Measurements from ENCODE around the gene KRTAP6-3. TPM values are rescaled to one million over a fixed set of nuclear protein-coding genes. Genes with fewer than 3 reads are reported as not detected.

Gene KRTAP6-3
- total and polyA plus RNA-seq, 9 of the 15 experiments (the other 6 are each of a cell fraction or from before 2014, with no cell fraction given), result 0.23 TPM; not detected in 8

GRCh38 chr21:30642564-30642963 is 50.3 kb downstream of the KRTAP6-3 start, which contains the start of gene KRTAP20-3 (continued):
- TF ChIP-seq, protein P1, sequence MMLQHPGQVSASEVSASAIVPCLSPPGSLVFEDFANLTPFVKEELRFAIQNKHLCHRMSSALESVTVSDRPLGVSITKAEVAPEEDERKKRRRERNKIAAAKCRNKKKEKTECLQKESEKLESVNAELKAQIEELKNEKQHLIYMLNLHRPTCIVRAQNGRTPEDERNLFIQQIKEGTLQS (IDR thresholded peaks at IDR 0.05), result no peak
- TF ChIP-seq, protein P1 (CRISPR knock-in tag; conservative IDR thresholded peaks at IDR 0.05), result no peak
- TF ChIP-seq XRCC4 (IDR thresholded peaks at IDR 0.05; ENCODE audit: extremely low read depth, insufficient read depth, insufficient read length), result no peak

Small RNA genes lying within 50 kb of the gene (small RNA-seq; reads per million reads assigned to genes)
- gene KRTAP20-1 (not detected), gene KRTAP20-3 (not detected), gene KRTAP20-4 (not detected), gene KRTAP22-1 (not detected), gene KRTAP22-2 (not detected)

Other genes with a start within 250 kb of the KRTAP6-3 start
Only the 7 nearest of the 26 such genes appear.
- gene KRTAP19-7, start 31.1 kb upstream of the KRTAP6-3 start, total RNA-seq (2014; rRNA removed), result not detected in 2 replicates
- not detected in 2 replicates for gene KRTAP19-7, start 31.1 kb upstream of the KRTAP6-3 start, total RNA-seq (2014; rRNA removed; fragmentation: Illumina TruSeq; extraction: Trizol)
- gene KRTAP19-7, start 31.1 kb upstream of the KRTAP6-3 start, total RNA-seq (2015; rRNA removed; fragmentation: Illumina TruSeq; extraction: Trizol), result not detected in 2 replicates
- gene KRTAP19-7, start 31.1 kb upstream of the KRTAP6-3 start, total RNA-seq (2021), result not detected in 2 replicates
- not detected in 2 replicates for gene KRTAP19-7, start 31.1 kb upstream of the KRTAP6-3 start, polyA plus RNA-seq (2011; rRNA removed)
- gene KRTAP19-7, start 31.1 kb upstream of the KRTAP6-3 start, polyA plus RNA-seq (2014; fragmentation: Illumina TruSeq; extraction: Trizol), result not detected in 2 replicates
- gene KRTAP19-7, start 31.1 kb upstream of the KRTAP6-3 start, polyA plus RNA-seq (2014; fragmentation: Nextera tagmentation; extraction: Ambion mirVana), result not detected
- gene KRTAP19-7, start 31.1 kb upstream of the KRTAP6-3 start, polyA plus RNA-seq (2014; rRNA removed), result not detected in 2 replicates
- not detected in 2 replicates for gene KRTAP22-2, start 2.0 kb upstream of the KRTAP6-3 start, total RNA-seq (2014; rRNA removed)
- not detected in 2 replicates for gene KRTAP22-2, start 2.0 kb upstream of the KRTAP6-3 start, total RNA-seq (2014; rRNA removed; fragmentation: Illumina TruSeq; extraction: Trizol)
- gene KRTAP22-2, start 2.0 kb upstream of the KRTAP6-3 start, total RNA-seq (2015; rRNA removed; fragmentation: Illumina TruSeq; extraction: Trizol), result not detected in 2 replicates
- not detected in 2 replicates for gene KRTAP22-2, start 2.0 kb upstream of the KRTAP6-3 start, total RNA-seq (2021)
- not detected in 2 replicates for gene KRTAP22-2, start 2.0 kb upstream of the KRTAP6-3 start, polyA plus RNA-seq (2011; rRNA removed)
- gene KRTAP22-2, start 2.0 kb upstream of the KRTAP6-3 start, polyA plus RNA-seq (2014; fragmentation: Illumina TruSeq; extraction: Trizol), result not detected in 2 replicates
- not detected for gene KRTAP22-2, start 2.0 kb upstream of the KRTAP6-3 start, polyA plus RNA-seq (2014; fragmentation: Nextera tagmentation; extraction: Ambion mirVana)
- gene KRTAP22-2, start 2.0 kb upstream of the KRTAP6-3 start, polyA plus RNA-seq (2014; rRNA removed), result not detected in 2 replicates
- gene KRTAP6-2, start 6.5 kb downstream of the KRTAP6-3 start, total RNA-seq (2014; rRNA removed), result not detected in 2 replicates
- not detected in 2 replicates for gene KRTAP6-2, start 6.5 kb downstream of the KRTAP6-3 start, total RNA-seq (2014; rRNA removed; fragmentation: Illumina TruSeq; extraction: Trizol)
- gene KRTAP6-2, start 6.5 kb downstream of the KRTAP6-3 start, total RNA-seq (2015; rRNA removed; fragmentation: Illumina TruSeq; extraction: Trizol), result not detected in 2 replicates
- gene KRTAP6-2, start 6.5 kb downstream of the KRTAP6-3 start, total RNA-seq (2021), result not detected in 2 replicates
- gene KRTAP6-2, start 6.5 kb downstream of the KRTAP6-3 start, polyA plus RNA-seq (2011; rRNA removed), result not detected in 2 replicates
- not detected in 2 replicates for gene KRTAP6-2, start 6.5 kb downstream of the KRTAP6-3 start, polyA plus RNA-seq (2014; fragmentation: Illumina TruSeq; extraction: Trizol)
- gene KRTAP6-2, start 6.5 kb downstream of the KRTAP6-3 start, polyA plus RNA-seq (2014; fragmentation: Nextera tagmentation; extraction: Ambion mirVana), result not detected
- gene KRTAP6-2, start 6.5 kb downstream of the KRTAP6-3 start, polyA plus RNA-seq (2014; rRNA removed), result not detected in 2 replicates
- gene KRTAP22-1, start 8.6 kb downstream of the KRTAP6-3 start, total RNA-seq (2014; rRNA removed), result not detected in 2 replicates
- gene KRTAP22-1, start 8.6 kb downstream of the KRTAP6-3 start, total RNA-seq (2014; rRNA removed; fragmentation: Illumina TruSeq; extraction: Trizol), result not detected in 2 replicates
- not detected in 2 replicates for gene KRTAP22-1, start 8.6 kb downstream of the KRTAP6-3 start, total RNA-seq (2015; rRNA removed; fragmentation: Illumina TruSeq; extraction: Trizol)
- gene KRTAP22-1, start 8.6 kb downstream of the KRTAP6-3 start, total RNA-seq (2021), result not detected in 2 replicates
- gene KRTAP22-1, start 8.6 kb downstream of the KRTAP6-3 start, polyA plus RNA-seq (2011; rRNA removed), result not detected in 2 replicates
- not detected in 2 replicates for gene KRTAP22-1, start 8.6 kb downstream of the KRTAP6-3 start, polyA plus RNA-seq (2014; fragmentation: Illumina TruSeq; extraction: Trizol)
- not detected for gene KRTAP22-1, start 8.6 kb downstream of the KRTAP6-3 start, polyA plus RNA-seq (2014; fragmentation: Nextera tagmentation; extraction: Ambion mirVana)
- not detected in 2 replicates for gene KRTAP22-1, start 8.6 kb downstream of the KRTAP6-3 start, polyA plus RNA-seq (2014; rRNA removed)
- not detected in 2 replicates for gene KRTAP6-1, start 21.5 kb downstream of the KRTAP6-3 start, total RNA-seq (2014; rRNA removed)
- gene KRTAP6-1, start 21.5 kb downstream of the KRTAP6-3 start, total RNA-seq (2014; rRNA removed; fragmentation: Illumina TruSeq; extraction: Trizol), result not detected in 2 replicates
- not detected in 2 replicates for gene KRTAP6-1, start 21.5 kb downstream of the KRTAP6-3 start, total RNA-seq (2015; rRNA removed; fragmentation: Illumina TruSeq; extraction: Trizol)
- gene KRTAP6-1, start 21.5 kb downstream of the KRTAP6-3 start, total RNA-seq (2021), result not detected in 2 replicates
- not detected in 2 replicates for gene KRTAP6-1, start 21.5 kb downstream of the KRTAP6-3 start, polyA plus RNA-seq (2011; rRNA removed)
- not detected in 2 replicates for gene KRTAP6-1, start 21.5 kb downstream of the KRTAP6-3 start, polyA plus RNA-seq (2014; fragmentation: Illumina TruSeq; extraction: Trizol)
- not detected for gene KRTAP6-1, start 21.5 kb downstream of the KRTAP6-3 start, polyA plus RNA-seq (2014; fragmentation: Nextera tagmentation; extraction: Ambion mirVana)
- gene KRTAP6-1, start 21.5 kb downstream of the KRTAP6-3 start, polyA plus RNA-seq (2014; rRNA removed), result not detected in 2 replicates
- gene KRTAP20-1, start 24.0 kb downstream of the KRTAP6-3 start, total RNA-seq (2014; rRNA removed), result not detected in 2 replicates
- not detected in 2 replicates for gene KRTAP20-1, start 24.0 kb downstream of the KRTAP6-3 start, total RNA-seq (2014; rRNA removed; fragmentation: Illumina TruSeq; extraction: Trizol)
- not detected in 2 replicates for gene KRTAP20-1, start 24.0 kb downstream of the KRTAP6-3 start, total RNA-seq (2015; rRNA removed; fragmentation: Illumina TruSeq; extraction: Trizol)
- gene KRTAP20-1, start 24.0 kb downstream of the KRTAP6-3 start, total RNA-seq (2021), result not detected in 2 replicates
- gene KRTAP20-1, start 24.0 kb downstream of the KRTAP6-3 start, polyA plus RNA-seq (2011; rRNA removed), result not detected in 2 replicates
- gene KRTAP20-1, start 24.0 kb downstream of the KRTAP6-3 start, polyA plus RNA-seq (2014; fragmentation: Illumina TruSeq; extraction: Trizol), result not detected in 2 replicates
- not detected for gene KRTAP20-1, start 24.0 kb downstream of the KRTAP6-3 start, polyA plus RNA-seq (2014; fragmentation: Nextera tagmentation; extraction: Ambion mirVana)
- gene KRTAP20-1, start 24.0 kb downstream of the KRTAP6-3 start, polyA plus RNA-seq (2014; rRNA removed), result not detected in 2 replicates
- gene KRTAP20-4, start 28.2 kb downstream of the KRTAP6-3 start, total RNA-seq (2014; rRNA removed), result not detected in 2 replicates
- gene KRTAP20-4, start 28.2 kb downstream of the KRTAP6-3 start, total RNA-seq (2014; rRNA removed; fragmentation: Illumina TruSeq; extraction: Trizol), result not detected in 2 replicates
- gene KRTAP20-4, start 28.2 kb downstream of the KRTAP6-3 start, total RNA-seq (2015; rRNA removed; fragmentation: Illumina TruSeq; extraction: Trizol), result not detected in 2 replicates
- not detected in 2 replicates for gene KRTAP20-4, start 28.2 kb downstream of the KRTAP6-3 start, total RNA-seq (2021)
- not detected in 2 replicates for gene KRTAP20-4, start 28.2 kb downstream of the KRTAP6-3 start, polyA plus RNA-seq (2011; rRNA removed)
- not detected in 2 replicates for gene KRTAP20-4, start 28.2 kb downstream of the KRTAP6-3 start, polyA plus RNA-seq (2014; fragmentation: Illumina TruSeq; extraction: Trizol)
- gene KRTAP20-4, start 28.2 kb downstream of the KRTAP6-3 start, polyA plus RNA-seq (2014; fragmentation: Nextera tagmentation; extraction: Ambion mirVana), result not detected
- not detected in 2 replicates for gene KRTAP20-4, start 28.2 kb downstream of the KRTAP6-3 start, polyA plus RNA-seq (2014; rRNA removed)